ENCODE data around the gene MRPS5.
"Not testable (repeated sequence)": the region's sequence is repeated elsewhere in the genome, so short reads cannot be mapped to it uniquely, and the experiment has no call there.

MRPS5 gene

DNA sequence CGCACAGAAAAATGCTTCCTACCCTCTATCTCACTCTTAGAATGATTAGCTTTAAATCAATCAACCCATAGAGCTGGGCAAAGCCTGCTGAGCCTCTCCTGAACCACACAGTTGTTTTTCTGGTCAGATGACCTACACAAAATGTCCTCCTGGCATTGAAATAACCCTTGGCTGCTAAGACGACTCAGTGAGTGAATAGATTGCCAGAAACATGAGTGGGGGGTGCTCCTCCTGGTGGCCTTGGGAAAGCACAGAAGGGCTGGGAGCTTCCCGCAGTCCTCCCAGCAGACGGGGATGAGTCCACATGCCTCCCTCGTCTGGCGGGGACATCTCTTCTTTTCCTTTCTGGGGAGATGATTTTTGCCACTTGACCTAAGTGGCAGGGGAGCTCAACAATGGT, 81.2 kb downstream of the MRPS5 start:
- no peak for DNase-seq (ENCODE audit: low read depth)
- TF ChIP-seq, protein P1, sequence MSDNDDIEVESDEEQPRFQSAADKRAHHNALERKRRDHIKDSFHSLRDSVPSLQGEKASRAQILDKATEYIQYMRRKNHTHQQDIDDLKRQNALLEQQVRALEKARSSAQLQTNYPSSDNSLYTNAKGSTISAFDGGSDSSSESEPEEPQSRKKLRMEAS (IDR thresholded peaks at IDR 0.05; ENCODE audit: low read depth, low read length): no peak
- TF ChIP-seq, protein P2, sequence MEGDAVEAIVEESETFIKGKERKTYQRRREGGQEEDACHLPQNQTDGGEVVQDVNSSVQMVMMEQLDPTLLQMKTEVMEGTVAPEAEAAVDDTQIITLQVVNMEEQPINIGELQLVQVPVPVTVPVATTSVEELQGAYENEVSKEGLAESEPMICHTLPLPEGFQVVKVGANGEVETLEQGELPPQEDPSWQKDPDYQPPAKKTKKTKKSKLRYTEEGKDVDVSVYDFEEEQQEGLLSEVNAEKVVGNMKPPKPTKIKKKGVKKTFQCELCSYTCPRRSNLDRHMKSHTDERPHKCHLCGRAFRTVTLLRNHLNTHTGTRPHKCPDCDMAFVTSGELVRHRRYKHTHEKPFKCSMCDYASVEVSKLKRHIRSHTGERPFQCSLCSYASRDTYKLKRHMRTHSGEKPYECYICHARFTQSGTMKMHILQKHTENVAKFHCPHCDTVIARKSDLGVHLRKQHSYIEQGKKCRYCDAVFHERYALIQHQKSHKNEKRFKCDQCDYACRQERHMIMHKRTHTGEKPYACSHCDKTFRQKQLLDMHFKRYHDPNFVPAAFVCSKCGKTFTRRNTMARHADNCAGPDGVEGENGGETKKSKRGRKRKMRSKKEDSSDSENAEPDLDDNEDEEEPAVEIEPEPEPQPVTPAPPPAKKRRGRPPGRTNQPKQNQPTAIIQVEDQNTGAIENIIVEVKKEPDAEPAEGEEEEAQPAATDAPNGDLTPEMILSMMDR (IDR thresholded peaks at IDR 0.05; ENCODE audit: low read depth, low read length): no peak
- TF ChIP-seq MYC (IDR thresholded peaks at IDR 0.05; ENCODE audit: low read depth, low read length) (no peak), POLR2A (IDR thresholded peaks at IDR 0.05; ENCODE audit: extremely low read depth, insufficient read length) (no peak)
- no peak overlapping the region for H3K4me3 ChIP-seq (ENCODE audit: low read depth, low read length)

DNA sequence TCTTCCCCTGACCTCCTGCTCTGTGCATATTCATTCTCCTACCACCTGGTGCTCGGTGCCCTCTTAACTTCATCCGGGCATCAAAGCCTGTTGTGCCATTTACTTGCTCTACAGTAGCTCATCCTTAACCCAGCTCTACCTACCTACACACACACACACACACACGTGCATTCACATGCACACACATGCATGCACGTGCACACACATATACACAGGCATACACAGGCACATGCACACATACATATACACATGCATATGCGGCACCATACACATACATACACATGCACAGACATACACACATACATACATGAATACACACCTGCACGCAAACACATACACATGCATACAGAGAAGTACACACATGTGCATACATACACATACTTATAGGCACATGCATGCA, 81.6 kb downstream of the MRPS5 start:
- no peak overlapping the region for H3K4me3 ChIP-seq (ENCODE audit: low read depth, low read length)
- no peak for DNase-seq (ENCODE audit: low read depth)
- TF ChIP-seq, protein P1 (IDR thresholded peaks at IDR 0.05; ENCODE audit: low read depth, low read length): no peak

DNA sequence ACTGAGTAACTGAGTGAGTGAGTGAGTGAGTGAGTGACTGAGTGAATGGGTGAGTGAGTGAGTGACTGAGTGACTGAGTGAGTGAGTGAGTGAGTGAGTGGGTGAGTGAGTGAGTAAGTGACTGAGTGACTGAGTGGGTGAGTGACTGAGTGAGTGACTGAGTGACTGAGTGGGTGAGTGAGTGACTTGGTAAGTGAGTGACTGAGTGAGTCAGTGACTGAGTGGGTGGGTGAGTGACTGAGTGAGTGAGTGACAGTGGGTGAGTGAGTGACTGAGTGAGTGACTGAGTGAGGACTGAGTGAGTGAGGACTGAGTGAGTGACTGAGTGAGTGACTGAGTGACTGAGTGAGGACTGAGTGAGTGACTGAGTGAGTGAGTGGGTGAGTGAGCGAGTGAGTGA, 82.2 kb downstream of the MRPS5 start:
- no peak for DNase-seq (ENCODE audit: low read depth)
- no peak for TF ChIP-seq POLR2A (IDR thresholded peaks at IDR 0.05; ENCODE audit: extremely low read depth, insufficient read length)
- TF ChIP-seq MYC (IDR thresholded peaks at IDR 0.05; ENCODE audit: low read depth, low read length): no peak
- TF ChIP-seq, protein P2 (IDR thresholded peaks at IDR 0.05; ENCODE audit: low read depth, low read length): no peak
- TF ChIP-seq, protein P1 (IDR thresholded peaks at IDR 0.05; ENCODE audit: low read depth, low read length): no peak
- H3K4me3 ChIP-seq (ENCODE audit: low read depth, low read length): no peak overlapping the region

DNA sequence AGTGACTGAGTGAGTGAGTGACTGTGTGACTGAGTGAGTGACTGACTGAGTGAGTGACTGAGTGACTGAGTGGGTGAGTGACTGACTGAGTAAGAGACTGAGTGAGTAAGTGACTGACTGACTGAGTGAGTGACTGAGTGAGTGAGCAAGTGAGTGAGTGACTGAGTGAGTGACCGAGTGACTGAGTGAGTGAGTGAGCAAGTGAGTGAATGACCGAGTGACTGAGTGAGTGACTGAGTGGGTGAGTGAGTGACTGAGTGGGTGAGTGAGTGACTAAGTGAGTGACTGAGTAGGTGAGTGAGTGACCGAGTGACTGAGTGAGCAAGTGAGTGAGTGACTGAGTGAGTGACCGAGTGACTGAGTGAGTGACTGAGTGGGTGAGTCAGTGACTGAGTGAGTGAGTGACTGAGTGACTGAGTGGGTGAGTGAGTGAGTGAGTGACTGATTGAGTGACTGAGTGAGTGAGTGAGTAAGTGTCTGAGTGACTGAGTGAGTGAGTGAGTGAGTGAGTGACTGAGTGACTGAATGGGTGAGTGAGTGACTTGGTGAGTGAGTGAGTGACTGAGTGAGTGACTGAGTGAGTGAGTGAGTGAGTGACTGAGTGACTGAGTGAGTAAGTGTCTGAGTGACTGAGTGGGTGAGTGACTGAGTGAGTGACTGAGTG, 82.8 kb downstream of the MRPS5 start:
- no peak for DNase-seq (ENCODE audit: low read depth)
- no peak overlapping the region for H3K4me3 ChIP-seq (ENCODE audit: low read depth, low read length)
- TF ChIP-seq, protein P1 (IDR thresholded peaks at IDR 0.05; ENCODE audit: low read depth, low read length): no peak
- TF ChIP-seq POLR2A (IDR thresholded peaks at IDR 0.05; ENCODE audit: extremely low read depth, insufficient read length) (no peak), MYC (IDR thresholded peaks at IDR 0.05; ENCODE audit: low read depth, low read length) (no peak)
- TF ChIP-seq, protein P2 (IDR thresholded peaks at IDR 0.05; ENCODE audit: low read depth, low read length): no peak

DNA sequence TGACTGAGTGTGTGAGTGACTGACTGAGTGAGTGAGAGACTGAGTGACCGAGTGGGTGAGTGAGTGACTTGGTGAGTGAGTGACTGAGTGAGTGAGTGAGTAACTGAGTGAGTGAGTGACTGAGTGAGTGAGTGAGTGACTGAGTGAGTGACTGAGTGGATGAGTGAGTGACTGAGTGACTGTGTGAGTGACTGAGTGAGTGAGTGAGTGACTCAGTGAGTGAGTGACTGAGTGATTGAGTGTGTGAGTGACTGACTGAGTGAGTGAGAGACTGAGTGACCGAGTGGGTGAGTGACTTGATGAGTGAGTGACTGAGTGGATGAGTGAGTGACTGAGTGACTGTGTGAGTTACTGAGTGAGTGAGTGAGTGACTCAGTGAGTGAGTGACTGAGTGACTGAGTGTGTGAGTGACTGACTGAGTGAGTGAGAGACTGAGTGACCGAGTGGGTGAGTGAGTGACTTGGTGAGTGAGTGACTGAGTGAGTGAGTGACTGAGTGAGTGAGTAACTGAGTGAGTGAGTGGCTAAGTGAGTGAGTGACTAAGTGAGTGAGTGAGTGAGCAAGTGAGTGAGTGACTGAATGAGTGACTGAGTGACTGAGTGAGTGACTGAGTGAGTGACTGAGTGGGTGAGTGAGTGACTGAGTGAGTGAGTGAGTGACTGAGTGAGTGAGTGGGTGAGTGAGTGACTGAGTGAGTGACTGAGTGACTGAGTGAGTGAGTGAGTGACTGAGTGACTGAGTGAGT, 83.6 kb downstream of the MRPS5 start:
- not testable (repeated sequence) for DNase-seq (ENCODE audit: low read depth); H3K4me3 ChIP-seq (ENCODE audit: low read depth, low read length)

DNA sequence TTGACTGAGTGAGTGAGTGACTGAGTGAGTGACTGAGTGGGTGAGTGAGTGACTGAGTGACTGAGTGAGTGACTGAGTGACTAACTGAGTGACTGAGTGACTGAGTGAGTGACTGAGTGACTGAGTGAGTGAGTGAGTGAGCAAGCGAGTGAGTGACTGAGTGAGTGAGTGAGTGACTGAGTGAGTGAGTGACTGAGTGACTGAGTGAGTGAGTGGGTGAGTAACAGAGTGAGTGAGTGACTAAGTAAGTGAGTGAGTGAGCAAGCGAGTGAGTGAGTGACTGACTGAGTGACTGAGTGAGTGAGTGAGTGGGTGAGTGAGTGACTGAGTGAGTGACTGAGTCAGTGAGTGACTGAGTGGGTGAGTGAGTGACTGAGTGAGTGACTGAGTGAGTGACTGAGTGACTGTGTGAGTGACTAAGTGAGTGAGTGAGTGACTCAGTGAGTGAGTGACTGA, 84.2 kb downstream of the MRPS5 start:
- no peak overlapping the region for H3K4me3 ChIP-seq (ENCODE audit: low read depth, low read length)
- no peak for DNase-seq (ENCODE audit: low read depth)
- TF ChIP-seq POLR2A (IDR thresholded peaks at IDR 0.05; ENCODE audit: extremely low read depth, insufficient read length): no peak
- TF ChIP-seq MYC (IDR thresholded peaks at IDR 0.05; ENCODE audit: low read depth, low read length): no peak
- TF ChIP-seq, protein P1 (IDR thresholded peaks at IDR 0.05; ENCODE audit: low read depth, low read length): no peak
- TF ChIP-seq, protein P2 (IDR thresholded peaks at IDR 0.05; ENCODE audit: low read depth, low read length): no peak
